ENCODE data around the gene TMC6. TPM values are rescaled to one million over a fixed set of nuclear protein-coding genes. Genes with fewer than 3 reads are reported as not detected.

Gene TMC6
- total RNA-seq, 1 donor from 2014 or later, result 6.9 TPM

GRCh38 chr17:78063489-78063888 lies 65.1 kb downstream of the TMC6 start:
- TF ChIP-seq EZH2 (IDR thresholded peaks at IDR 0.05), result no peak
- no peak for TF ChIP-seq EZH2phosphoT487 (IDR thresholded peaks at IDR 0.05)
- TF ChIP-seq CTCF (IDR thresholded peaks at IDR 0.05), result no peak
- no peak overlapping the region for H3K4me3 Mint-ChIP-seq
- Histone ChIP-seq H3K4me2 (no peak overlapping the region), H3F3A (ENCODE audit: low read depth) (no peaks in the 10 kb centered on the region), H3K4me3 (no peak overlapping the region), H3K27me3 (no peaks in the 10 kb centered on the region), H4K20me1 (ENCODE audit: low read depth) (peaks cover 10% of the 10 kb centered on the region), H3K27ac (no peak overlapping the region), H3K79me2 (ENCODE audit: low read depth) (no peaks in the 10 kb centered on the region), H3K36me3 (no peaks in the 10 kb centered on the region), H3K9ac (no peak overlapping the region), H2AFZ (replicated peaks) (no peak overlapping the region), H3K4me1 (no peaks in the 10 kb centered on the region), H3K9me3 (ENCODE audit: low read depth) (no peaks in the 10 kb centered on the region)
- H3K9me3 Mint-ChIP-seq, result no peaks in the 10 kb centered on the region
- DNase-seq (ENCODE audit: low spot score), result no peak
- H3K4me1 Mint-ChIP-seq, result no peaks in the 10 kb centered on the region
- H3K36me3 Mint-ChIP-seq, result peaks cover 11% of the 10 kb centered on the region
- no peak overlapping the region for H3K27ac Mint-ChIP-seq
- no peaks in the 10 kb centered on the region for H3K27me3 Mint-ChIP-seq (ENCODE audit: insufficient read depth, low read depth)

DNA sequence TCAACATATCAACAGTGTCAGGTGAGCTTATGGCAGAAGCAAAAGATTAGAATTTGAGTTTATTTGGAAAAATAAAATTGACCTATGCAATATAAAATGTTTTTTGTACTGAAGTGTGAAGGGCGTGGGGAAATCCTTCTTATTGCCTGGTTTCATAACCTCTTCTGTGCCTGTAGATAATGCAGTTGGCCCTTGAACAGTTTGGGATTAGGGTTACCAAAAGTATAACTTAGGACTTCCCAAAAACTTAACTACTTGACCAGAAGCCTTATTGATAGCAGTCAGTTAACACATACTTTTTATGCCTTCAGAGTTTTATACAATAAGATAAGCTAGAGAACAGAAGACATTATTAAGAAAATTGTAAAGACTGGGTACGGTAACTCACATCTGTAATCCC lies 66.0 kb downstream of the TMC6 start:
- H3K27me3 Mint-ChIP-seq (ENCODE audit: insufficient read depth, low read depth), result no peaks in the 10 kb centered on the region
- H3K4me1 Mint-ChIP-seq, result peaks cover 5% of the 10 kb centered on the region
- H3K27me3 ChIP-seq, result no peaks in the 10 kb centered on the region
- H3F3A ChIP-seq (ENCODE audit: low read depth), result no peaks in the 10 kb centered on the region
- no peaks in the 10 kb centered on the region for H3K9me3 Mint-ChIP-seq
- no peak overlapping the region for H3K4me3 Mint-ChIP-seq
- no peaks in the 10 kb centered on the region for H3K79me2 ChIP-seq (ENCODE audit: low read depth)
- no peaks in the 10 kb centered on the region for H3K4me1 ChIP-seq
- H3K4me3 ChIP-seq, result no peak overlapping the region
- no peak for TF ChIP-seq EZH2 (IDR thresholded peaks at IDR 0.05)
- TF ChIP-seq CTCF (IDR thresholded peaks at IDR 0.05), result no peak
- no peak for TF ChIP-seq EZH2phosphoT487 (IDR thresholded peaks at IDR 0.05)
- no peak overlapping the region for H3K27ac Mint-ChIP-seq
- no peak overlapping the region for H2AFZ ChIP-seq (replicated peaks)
- no peak overlapping the region for H3K27ac ChIP-seq
- H4K20me1 ChIP-seq (ENCODE audit: low read depth), result peaks cover 17% of the 10 kb centered on the region
- H3K36me3 Mint-ChIP-seq, result peaks cover 7% of the 10 kb centered on the region
- H3K4me2 ChIP-seq, result no peak overlapping the region
- no peak overlapping the region for H3K9ac ChIP-seq
- DNase-seq (ENCODE audit: low spot score), result no peak
- H3K9me3 ChIP-seq (ENCODE audit: low read depth), result no peaks in the 10 kb centered on the region
- no peaks in the 10 kb centered on the region for H3K36me3 ChIP-seq

Small RNA genes lying within 50 kb of the gene (small RNA-seq; reads per million reads assigned to genes)
- gene RNU6-625P, result not detected

Other genes with a start within 250 kb of the TMC6 start
- 11.4 and 14.9 TPM in 2 replicates for gene TNRC6C, start 170.1 kb downstream of the TMC6 start, total RNA-seq (ENCODE audit: low replicate concordance)
- 0.09 TPM in 1 of 2 replicates, not detected in the other for gene TMC8, start 2.0 kb upstream of the TMC6 start, total RNA-seq (ENCODE audit: low replicate concordance)
- not detected in 2 replicates for gene C17orf99, start 17.6 kb upstream of the TMC6 start, total RNA-seq (ENCODE audit: low replicate concordance)
- 6.2 and 19.8 TPM in 2 replicates for gene SYNGR2, start 39.8 kb upstream of the TMC6 start, total RNA-seq (ENCODE audit: low replicate concordance)
- 27.3 and 61.7 TPM in 2 replicates for gene TK1, start 58.3 kb upstream of the TMC6 start, total RNA-seq (ENCODE audit: low replicate concordance)
- 76.8 and 78.4 TPM in 2 replicates for gene AFMID, start 58.6 kb upstream of the TMC6 start, total RNA-seq (ENCODE audit: low replicate concordance)
- gene BIRC5, start 85.5 kb upstream of the TMC6 start, total RNA-seq (ENCODE audit: low replicate concordance), result 144 and 169 TPM in 2 replicates
- 0.09 TPM in 1 of 2 replicates, not detected in the other for gene TMEM235, start 102.9 kb upstream of the TMC6 start, total RNA-seq (ENCODE audit: low replicate concordance)
- 7.5 and 16.7 TPM in 2 replicates for gene SOCS3, start 231.3 kb upstream of the TMC6 start, total RNA-seq (ENCODE audit: low replicate concordance)
- gene PGS1, start 249.9 kb upstream of the TMC6 start, total RNA-seq (ENCODE audit: low replicate concordance), result 45.2 and 65.7 TPM in 2 replicates

Measured in neural progenitor cell (in vitro differentiated cells).